SK-N-SH (cell line): ENCODE data around the gene GRIN2C. TPM values are rescaled to one million over a fixed set of nuclear protein-coding genes. Genes with fewer than 3 reads are reported as not detected.

Experiments
- CTCF ChIA-PET: fragments of 300-600, 350-600 bp; formaldehyde crosslinking; extraction: SDS; loops from one replicate; lab custom pipeline; 2021; lab: Yijun Ruan, JAX
- POLR2A ChIA-PET: fragments of 350-600 bp; sonication (Branson Sonifier 250); formaldehyde crosslinking; extraction: SDS; loops from one replicate; lab custom pipeline; 2020; ENCODE audit warnings: antibody characterized with exemption, inconsistent platforms; lab: Yijun Ruan, JAX
- DNase-seq: peaks from one replicate; pipeline ENCODE4 v3.0.0; 2012
- H2AFZ ChIP-seq: fragments of 200-600 bp; sonication (generic); 2 replicates; pipeline ENCODE4 v1.8.1; 2016; ENCODE audit warnings: antibody characterized with exemption, mild to moderate bottlenecking, low read depth
- H3F3A ChIP-seq: fragments of 200-600 bp; sonication (generic); replicated peaks from 2 replicates; pipeline ENCODE3; 2016; ENCODE audit warnings: antibody characterized with exemption, mild to moderate bottlenecking; ENCODE audit not compliant: insufficient read depth
- H3K27ac ChIP-seq, 2 experiments: fragments of 200-500 bp in 1 of 2; fragments of 200-600 bp in 1 of 2; sonication (Bioruptor generic) in 1 of 2; sonication (generic), shearing (Covaris generic) in 1 of 2; 2 replicates each; pipeline versions ENCODE4 v1.5.1 to v1.6.1; 2014 to 2016; ENCODE audit warnings: low read depth in 2 of 2, inconsistent platforms in 1 of 2, low read length in 1 of 2, mild to moderate bottlenecking in 1 of 2, mixed read lengths in 1 of 2
- H3K27me3 ChIP-seq: fragments of 200-600 bp; sonication (generic), shearing (Covaris generic); 2 replicates; pipeline ENCODE4 v1.6.1; 2016; ENCODE audit warnings: mixed run types; ENCODE audit not compliant: insufficient read depth
- H3K36me3 ChIP-seq, 2 experiments: fragments of 200-500 bp in 1 of 2; fragments of 200-600 bp in 1 of 2; sonication (Bioruptor generic) in 1 of 2; sonication (generic) in 1 of 2; replicated peaks in 1 of 2; 2 replicates each; pipeline versions ENCODE3 to v1.5.1; 2014 to 2016; ENCODE audit warnings: low read length in 1 of 2, mild to moderate bottlenecking in 1 of 2; ENCODE audit not compliant: insufficient read depth in 2 of 2, control insufficient read depth in 1 of 2
- H3K4me1 ChIP-seq, 2 experiments: fragments of 200-500 bp in 1 of 2; fragments of 200-600 bp in 1 of 2; sonication (Bioruptor generic) in 1 of 2; sonication (generic), shearing (Covaris generic) in 1 of 2; 2 replicates each; pipeline versions ENCODE4 v1.5.1 to v1.6.1; 2014 to 2016; ENCODE audit warnings: low read depth in 1 of 2, low read length in 1 of 2, mixed run types in 1 of 2; ENCODE audit not compliant: insufficient read depth in 2 of 2, control insufficient read depth in 1 of 2
- H3K4me2 ChIP-seq: fragments of 200-600 bp; sonication (generic), shearing (Covaris generic); 2 replicates; pipeline ENCODE4 v1.6.1; 2017; ENCODE audit warnings: mixed run types
- H3K4me3 ChIP-seq, 2 experiments: fragments of 200-500 bp in 1 of 2; fragments of 200-600 bp in 1 of 2; sonication (Bioruptor generic) in 1 of 2; sonication (generic), shearing (Covaris generic) in 1 of 2; 2 replicates each; pipeline versions ENCODE4 v1.5.1 to v1.8.1; 2014 to 2016; ENCODE audit warnings: low read depth in 2 of 2, inconsistent platforms in 1 of 2, low read length in 1 of 2, mild to moderate bottlenecking in 1 of 2, mixed read lengths in 1 of 2, moderate library complexity in 1 of 2
- H3K79me2 ChIP-seq: fragments of 200-600 bp; sonication (generic); 2 replicates; pipeline ENCODE4 v1.8.1; 2017; ENCODE audit warnings: mild to moderate bottlenecking; ENCODE audit not compliant: insufficient read depth
- H3K9ac ChIP-seq: fragments of 200-600 bp; sonication (generic); 2 replicates; pipeline ENCODE4 v1.6.1; 2017; ENCODE audit warnings: mixed run types
- H3K9me2 ChIP-seq: fragments of 200-600 bp; sonication (generic); 2 replicates; pipeline ENCODE4 v1.6.1; 2017; ENCODE audit warnings: mixed run types
- H3K9me3 ChIP-seq: fragments of 200-600 bp; sonication (generic); 2 replicates; pipeline ENCODE4 v1.6.1; 2017; ENCODE audit warnings: mixed run types, mild to moderate bottlenecking, moderate library complexity
- H4K20me1 ChIP-seq: fragments of 200-600 bp; sonication (generic); 2 replicates; pipeline ENCODE4 v1.6.1; 2017; ENCODE audit warnings: mild to moderate bottlenecking, mixed run types; ENCODE audit not compliant: insufficient read depth
- ELF1 ChIP-seq: IDR thresholded peaks from 2 replicates; pipeline ENCODE4 v1.4.0; 2012
- GATA2 ChIP-seq: sonication (generic); formaldehyde crosslinking; IDR thresholded peaks from 2 replicates; pipeline ENCODE4 v1.5.0; 2020; ENCODE audit warnings: mild to moderate bottlenecking, missing genetic modification reagents
- MXI1 ChIP-seq: IDR thresholded peaks from 2 replicates; pipeline ENCODE4 v1.6.1; 2012; ENCODE audit warnings: mild to moderate bottlenecking, low read depth, low read length, improper control_type of control experiment
- NFIC ChIP-seq: IDR thresholded peaks from 2 replicates; pipeline ENCODE4 v1.4.0; 2012; ENCODE audit warnings: borderline replicate concordance
- NRF1 ChIP-seq: IDR thresholded peaks from 2 replicates; pipeline ENCODE4 v1.6.1; 2012; ENCODE audit warnings: low read depth, mild to moderate bottlenecking, low read length
- POLR2AphosphoS5 ChIP-seq: IDR thresholded peaks from 2 replicates; pipeline ENCODE4 v1.6.1; 2012; ENCODE audit warnings: low read depth, low read length
- RAD21 ChIP-seq: IDR thresholded peaks from 2 replicates; pipeline ENCODE4 v1.6.1; 2012; ENCODE audit warnings: mild to moderate bottlenecking, low read length
- RCOR1 ChIP-seq: fragments of 150-350 bp; IDR thresholded peaks from 2 replicates; pipeline ENCODE4 v1.6.1; 2017; ENCODE audit warnings: antibody characterized with exemption, low read length
- RFX5 ChIP-seq: IDR thresholded peaks from 2 replicates; pipeline ENCODE4 v1.6.1; 2012; ENCODE audit warnings: mild to moderate bottlenecking, improper control_type of control experiment, low read length
- SMC3 ChIP-seq: IDR thresholded peaks from 2 replicates; pipeline ENCODE4 v1.6.1; 2012; ENCODE audit warnings: low read depth, low read length, improper control_type of control experiment
- TAF1 ChIP-seq: IDR thresholded peaks from 2 replicates; pipeline ENCODE4 v1.6.1; 2012; ENCODE audit warnings: low read depth, mild to moderate bottlenecking, low read length, moderate library complexity, borderline replicate concordance
- whole genome bisulfite sequencing: methylation state at CpG from one replicate; pipeline ENCODE4 v1.1.6; 2017; ENCODE audit warnings: low lambda C conversion rate; 5-methylcytosine and 5-hydroxymethylcytosine counted together
- polyA plus RNA-seq, 3 experiments: library from polyadenylated mRNA; depleted of rRNA; stranded (reverse); fragments of >200 nt; gene quantifications; 2 replicates each; pipeline ENCODE4 v1.2.3, GENCODE V29; 2012
- TF ChIP-seq, protein P1 (sequence below): IDR thresholded peaks from 2 replicates; pipeline ENCODE4 v1.4.0; 2012; ENCODE audit warnings: low read depth, borderline replicate concordance
- TF ChIP-seq, protein P2 (sequence below): fragments of 150-350 bp; IDR thresholded peaks from 2 replicates; pipeline ENCODE4 v1.6.1; 2016; ENCODE audit warnings: mild to moderate bottlenecking, low read depth, low read length
- TF ChIP-seq, protein P3 (sequence below): fragments of 200-600 bp; sonication (generic); IDR thresholded peaks from 2 replicates; pipeline ENCODE4 v1.6.1; 2017; ENCODE audit warnings: antibody characterized with exemption, mild to moderate bottlenecking, moderate library complexity

GRIN2C gene
- polyA plus RNA-seq, 1 of the 3 experiments (the other 2 are of a cell fraction): 0.39 TPM

DNA sequence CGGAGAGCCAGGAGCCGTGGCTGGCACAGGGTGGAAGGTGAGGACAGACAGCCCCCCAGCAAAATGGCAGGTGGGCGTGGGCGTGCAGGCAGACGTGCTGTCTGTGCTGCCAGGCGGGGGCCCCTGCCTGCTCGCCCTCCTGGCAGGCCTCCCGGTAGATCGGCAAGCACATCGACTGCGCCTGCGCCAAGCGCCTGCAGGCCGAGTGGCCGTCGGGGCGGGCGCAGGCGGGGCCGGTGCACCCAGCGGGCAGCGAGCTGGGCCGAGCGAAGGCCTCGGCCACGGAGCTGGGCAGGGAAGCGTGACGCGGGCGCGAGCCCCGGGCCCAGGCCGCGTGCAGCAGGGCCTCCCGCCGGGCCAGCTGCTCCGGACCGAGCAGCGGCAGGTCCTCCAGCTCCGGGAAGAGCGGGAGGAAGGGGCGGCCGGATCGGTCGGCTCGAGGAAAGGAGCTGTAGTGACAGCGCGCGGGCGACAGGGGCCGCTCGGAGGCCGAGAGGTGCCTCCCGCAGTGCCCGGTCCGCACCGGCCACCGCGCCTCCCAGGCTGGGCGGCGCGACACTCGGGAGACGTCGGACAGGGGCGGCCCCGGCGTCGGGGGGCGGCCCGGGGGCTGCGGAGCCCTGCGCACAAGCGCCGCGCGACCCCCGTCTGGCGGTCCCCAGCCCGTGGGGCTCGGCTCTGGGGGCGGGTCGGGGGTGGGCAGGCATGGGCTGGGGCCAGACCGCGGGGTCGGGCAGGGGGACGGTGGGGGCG is 16.9 kb downstream of the GRIN2C start:
- Histone ChIP-seq H4K20me1 (no peaks in the 10 kb centered on the region), H3K9me3 (no peaks in the 10 kb centered on the region), H3K9me2 (no peaks in the 10 kb centered on the region), H3K27me3 (no peaks in the 10 kb centered on the region), H3K4me2 (peak overlapping the region; percentile 63; the same call in 1 of the 2 replicates), H3K27ac (no peak overlapping the region), H3K9ac (no peak overlapping the region), H3F3A (no peaks in the 10 kb centered on the region), H3K36me3 (peaks cover 0 to 4% of the 10 kb centered on the region in 2 experiments), H2AFZ (peak overlapping the region; percentile 79; the same call in 1 of the 2 replicates), H3K4me1 (peaks cover 0 to 16% of the 10 kb centered on the region in 2 experiments; a peak in 1 of 4 replicates), H3K79me2 (no peaks in the 10 kb centered on the region), H3K4me3 (peak overlapping the region; percentile 50 to 51)
- 17% methylated on average over 7 of the region's 88 CpGs for WGBS
- ChIA-PET POLR2A (interaction anchor here (0.6 to 2.2 kb wide), 9 partner anchors 9 to 470 kb away, joined by 3 to 9 read pairs (median 4); partner anchors contain the start of gene FDXR), CTCF (interaction anchor here (0.9 to 98.1 kb wide), 8 partner anchors 17 to 171 kb away, joined by 3 to 3869 read pairs (median 8); partner anchors contain the start of genes FDXR, GRIN2C, HID1 and NAT9)
- peak; percentile 60 for TF ChIP-seq NRF1
- peak; percentile 69 for TF ChIP-seq RAD21
- 0 out of 2 replicates have a peak, but pooled peaks have one; percentile 2 for TF ChIP-seq RFX5
- no peak for TF ChIP-seq GATA2 (CRISPR knock-in tag)
- TF ChIP-seq POLR2AphosphoS5: no peak
- TF ChIP-seq TAF1: no peak; the same call in 1 of the 2 replicates
- no peak for TF ChIP-seq MXI1
- TF ChIP-seq RCOR1: 0 out of 2 replicates have a peak, but pooled peaks have one; percentile 6
- no peak for TF ChIP-seq ELF1
- TF ChIP-seq, protein P1, sequence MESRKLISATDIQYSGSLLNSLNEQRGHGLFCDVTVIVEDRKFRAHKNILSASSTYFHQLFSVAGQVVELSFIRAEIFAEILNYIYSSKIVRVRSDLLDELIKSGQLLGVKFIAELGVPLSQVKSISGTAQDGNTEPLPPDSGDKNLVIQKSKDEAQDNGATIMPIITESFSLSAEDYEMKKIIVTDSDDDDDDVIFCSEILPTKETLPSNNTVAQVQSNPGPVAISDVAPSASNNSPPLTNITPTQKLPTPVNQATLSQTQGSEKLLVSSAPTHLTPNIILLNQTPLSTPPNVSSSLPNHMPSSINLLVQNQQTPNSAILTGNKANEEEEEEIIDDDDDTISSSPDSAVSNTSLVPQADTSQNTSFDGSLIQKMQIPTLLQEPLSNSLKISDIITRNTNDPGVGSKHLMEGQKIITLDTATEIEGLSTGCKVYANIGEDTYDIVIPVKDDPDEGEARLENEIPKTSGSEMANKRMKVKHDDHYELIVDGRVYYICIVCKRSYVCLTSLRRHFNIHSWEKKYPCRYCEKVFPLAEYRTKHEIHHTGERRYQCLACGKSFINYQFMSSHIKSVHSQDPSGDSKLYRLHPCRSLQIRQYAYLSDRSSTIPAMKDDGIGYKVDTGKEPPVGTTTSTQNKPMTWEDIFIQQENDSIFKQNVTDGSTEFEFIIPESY: no peak
- TF ChIP-seq, protein P2, sequence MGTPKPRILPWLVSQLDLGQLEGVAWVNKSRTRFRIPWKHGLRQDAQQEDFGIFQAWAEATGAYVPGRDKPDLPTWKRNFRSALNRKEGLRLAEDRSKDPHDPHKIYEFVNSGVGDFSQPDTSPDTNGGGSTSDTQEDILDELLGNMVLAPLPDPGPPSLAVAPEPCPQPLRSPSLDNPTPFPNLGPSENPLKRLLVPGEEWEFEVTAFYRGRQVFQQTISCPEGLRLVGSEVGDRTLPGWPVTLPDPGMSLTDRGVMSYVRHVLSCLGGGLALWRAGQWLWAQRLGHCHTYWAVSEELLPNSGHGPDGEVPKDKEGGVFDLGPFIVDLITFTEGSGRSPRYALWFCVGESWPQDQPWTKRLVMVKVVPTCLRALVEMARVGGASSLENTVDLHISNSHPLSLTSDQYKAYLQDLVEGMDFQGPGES: no peak
- TF ChIP-seq NFIC: no peak
- peak; percentile 49 for TF ChIP-seq SMC3
- TF ChIP-seq, protein P3, sequence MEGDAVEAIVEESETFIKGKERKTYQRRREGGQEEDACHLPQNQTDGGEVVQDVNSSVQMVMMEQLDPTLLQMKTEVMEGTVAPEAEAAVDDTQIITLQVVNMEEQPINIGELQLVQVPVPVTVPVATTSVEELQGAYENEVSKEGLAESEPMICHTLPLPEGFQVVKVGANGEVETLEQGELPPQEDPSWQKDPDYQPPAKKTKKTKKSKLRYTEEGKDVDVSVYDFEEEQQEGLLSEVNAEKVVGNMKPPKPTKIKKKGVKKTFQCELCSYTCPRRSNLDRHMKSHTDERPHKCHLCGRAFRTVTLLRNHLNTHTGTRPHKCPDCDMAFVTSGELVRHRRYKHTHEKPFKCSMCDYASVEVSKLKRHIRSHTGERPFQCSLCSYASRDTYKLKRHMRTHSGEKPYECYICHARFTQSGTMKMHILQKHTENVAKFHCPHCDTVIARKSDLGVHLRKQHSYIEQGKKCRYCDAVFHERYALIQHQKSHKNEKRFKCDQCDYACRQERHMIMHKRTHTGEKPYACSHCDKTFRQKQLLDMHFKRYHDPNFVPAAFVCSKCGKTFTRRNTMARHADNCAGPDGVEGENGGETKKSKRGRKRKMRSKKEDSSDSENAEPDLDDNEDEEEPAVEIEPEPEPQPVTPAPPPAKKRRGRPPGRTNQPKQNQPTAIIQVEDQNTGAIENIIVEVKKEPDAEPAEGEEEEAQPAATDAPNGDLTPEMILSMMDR: peak; percentile 56
- DNase-seq: peak; percentile 99
